HCT116 (cell line): ENCODE data around the gene ARHGEF12. TPM values are rescaled to one million over a fixed set of nuclear protein-coding genes. Genes with fewer than 3 reads are reported as not detected.

Experiments used
- ATAC-seq: fragments of 200-7000 bp; cut with Tn5 transposase; 2 replicates; pipeline ENCODE4 v1.9.1; 2020; ENCODE audit warnings: mild to moderate bottlenecking, moderate library complexity
- BruUV-seq: library from RNA; stranded (reverse); fragments of 400-500 nt; replicated peaks from 2 replicates; lab custom pipeline; 2021; lab: Mats Ljungman, UMichigan
- CTCF ChIA-PET: fragments of 300-600 bp; sonication (Branson Sonifier 250); formaldehyde crosslinking; loops from one replicate; lab custom pipeline; 2021; ENCODE audit warnings: antibody characterized with exemption; lab: Charles Lee
- POLR2A ChIA-PET: fragments of 300-600, 350-600 bp; sonication (Branson Sonifier 250); formaldehyde crosslinking; loops from one replicate; lab custom pipeline; 2021; ENCODE audit warnings: antibody characterized with exemption; lab: Charles Lee
- RAD21 ChIA-PET, 2 experiments: fragments of 300-600 bp; sonication (Branson Sonifier 250); formaldehyde crosslinking; loops; one replicate each; lab custom pipeline; 2023; ENCODE audit warnings: low total read pairs in 2 of 2; ENCODE audit not compliant: uncharacterized antibody in 2 of 2, unreplicated experiment in 2 of 2, low non-redundant PET in 1 of 2; lab: Charles Lee
- DNase-seq: peaks from one replicate; pipeline ENCODE4 v3.0.0-alpha.2; 2010; ENCODE audit warnings: low read depth, low spot score
- H2AFZ ChIP-seq: fragments of 200-600 bp; shearing (Covaris generic), sonication (generic); 2 replicates; pipeline ENCODE4 v1.6.1; 2017; ENCODE audit warnings: low read depth, mixed run types, mixed read lengths, antibody characterized with exemption, low read length; ENCODE audit not compliant: poor library complexity, severe bottlenecking
- H3K27ac ChIP-seq: 2 replicates; pipeline ENCODE4 v1.5.1; 2012; ENCODE audit warnings: low read depth, low read length
- H3K27me3 ChIP-seq: fragments of 200-600 bp; sonication (generic); 2 replicates; pipeline ENCODE4 v1.6.1; 2016; ENCODE audit warnings: mixed run types, low read length, mixed read lengths; ENCODE audit not compliant: insufficient read depth
- H3K36me3 ChIP-seq, 2 experiments: fragments of 200-500 bp in 1 of 2; fragments of 200-600 bp in 1 of 2; sonication (Bioruptor generic) in 1 of 2; sonication (generic) in 1 of 2; 2 replicates each; pipeline versions ENCODE4 v1.5.1 to v1.6.1; 2014 to 2016; ENCODE audit warnings: low read length in 2 of 2, inconsistent platforms in 1 of 2, mixed read lengths in 1 of 2, mixed run types in 1 of 2; ENCODE audit not compliant: insufficient read depth in 2 of 2, control insufficient read depth in 1 of 2
- H3K4me1 ChIP-seq, 2 experiments: fragments of 200-600 bp in 1 of 2; sonication (generic) in 1 of 2; 2 replicates each; pipeline versions ENCODE4 v1.5.1 to v1.6.1; 2012 to 2017; ENCODE audit warnings: low read length in 2 of 2, inconsistent platforms in 1 of 2, mild to moderate bottlenecking in 1 of 2, mixed read lengths in 1 of 2, mixed run types in 1 of 2, moderate library complexity in 1 of 2; ENCODE audit not compliant: insufficient read depth in 2 of 2, control insufficient read depth in 1 of 2
- H3K4me2 ChIP-seq: fragments of 200-600 bp; sonication (generic); 2 replicates; pipeline ENCODE4 v1.6.1; 2017; ENCODE audit warnings: mixed run types, low read length, mixed read lengths
- H3K4me3 ChIP-seq, 2 experiments: fragments of 200-600 bp in 1 of 2; sonication (generic) in 1 of 2; replicated peaks in 1 of 2; 2 replicates each; pipeline ENCODE4 v1.5.1; 2011 to 2016; ENCODE audit warnings: low read length in 2 of 2, control low read depth in 1 of 2, low read depth in 1 of 2, mild to moderate bottlenecking in 1 of 2, mixed read lengths in 1 of 2, mixed run types in 1 of 2
- H3K79me2 ChIP-seq: fragments of 200-600 bp; sonication (generic); 2 replicates; pipeline ENCODE4 v1.6.1; 2017; ENCODE audit warnings: mild to moderate bottlenecking, mixed run types, low read length, moderate library complexity, mixed read lengths; ENCODE audit not compliant: insufficient read depth
- H3K9ac ChIP-seq: fragments of 200-600 bp; sonication (generic); 2 replicates; pipeline ENCODE4 v1.6.1; 2016; ENCODE audit warnings: low read length, mixed read lengths
- H3K9me2 ChIP-seq: fragments of 200-600 bp; sonication (generic), shearing (Covaris generic); 2 replicates; pipeline ENCODE4 v1.6.1; 2017; ENCODE audit warnings: mixed run types, mild to moderate bottlenecking, moderate library complexity; ENCODE audit not compliant: insufficient read depth
- H3K9me3 ChIP-seq, 2 experiments: fragments of 200-500 bp in 1 of 2; fragments of 200-600 bp in 1 of 2; sonication (Bioruptor generic) in 1 of 2; sonication (generic) in 1 of 2; 2 replicates each; pipeline ENCODE4 v1.6.1; 2014 to 2017; ENCODE audit warnings: low read length in 2 of 2, mixed read lengths in 2 of 2, inconsistent platforms in 1 of 2, low read depth in 1 of 2, mild to moderate bottlenecking in 1 of 2, mixed run types in 1 of 2, moderate library complexity in 1 of 2; ENCODE audit not compliant: control insufficient read depth in 1 of 2, insufficient read depth in 1 of 2
- H4K20me1 ChIP-seq: fragments of 200-600 bp; sonication (generic), shearing (Covaris generic); 2 replicates; pipeline ENCODE4 v1.6.1; 2017; ENCODE audit warnings: mixed run types, mild to moderate bottlenecking, moderate library complexity; ENCODE audit not compliant: insufficient read depth
- CBX3 ChIP-seq: IDR thresholded peaks from 2 replicates; pipeline ENCODE4 v1.6.1; 2012; ENCODE audit warnings: low read depth
- CEBPB ChIP-seq: IDR thresholded peaks from 2 replicates; pipeline ENCODE4 v1.6.1; 2012; ENCODE audit warnings: low read depth
- EZH2phosphoT487 ChIP-seq: fragments of 200-600 bp; IDR thresholded peaks from 2 replicates; pipeline ENCODE4 v1.6.1; 2018; ENCODE audit warnings: antibody characterized with exemption, borderline replicate concordance
- FOSL1 ChIP-seq: IDR thresholded peaks from 2 replicates; pipeline ENCODE4 v1.6.1; 2012; ENCODE audit warnings: low read depth
- JUND ChIP-seq: IDR thresholded peaks from 2 replicates; pipeline ENCODE4 v1.6.1; 2012
- POLR2A ChIP-seq: IDR thresholded peaks from 2 replicates; pipeline ENCODE4 v1.7.0; 2011; ENCODE audit warnings: borderline replicate concordance; ENCODE audit not compliant: insufficient read depth, insufficient read length; ENCODE audit errors: extremely low read depth
- RAD21 ChIP-seq: IDR thresholded peaks from 2 replicates; pipeline ENCODE4 v1.6.1; 2012; ENCODE audit warnings: low read depth, mild to moderate bottlenecking
- SP1 ChIP-seq: IDR thresholded peaks from 2 replicates; pipeline ENCODE4 v1.6.1; 2012; ENCODE audit warnings: low read depth
- TCF7L2 ChIP-seq: IDR thresholded peaks from 2 replicates; pipeline ENCODE4 v1.7.0; 2011; ENCODE audit warnings: borderline replicate concordance, inconsistent platforms; ENCODE audit not compliant: insufficient read depth, insufficient read length; ENCODE audit errors: extremely low read depth
- intact Hi-C: fragments of 100-400 bp; cut with micrococcal nuclease; formaldehyde crosslinking; loops from 2 replicates; pipeline ENCODE4 v1.10.0; 2022
- total RNA-seq: library from RNA; stranded (reverse); gene quantifications from one replicate; pipeline ENCODE4 v1.2.1, GENCODE V29; 2021; ENCODE audit not compliant: unreplicated experiment
- TF ChIP-seq, protein P1 (sequence below), 3 experiments: fragments of 200-600 bp in 1 of 3; sonication (generic) in 1 of 3; IDR thresholded peaks in 2 of 3; conservative IDR thresholded peaks in 1 of 3; 2 replicates each; pipeline ENCODE4 v1.5.1; 2012 to 2017; ENCODE audit warnings: low read depth in 2 of 3, low read length in 2 of 3, antibody characterized with exemption in 1 of 3, borderline replicate concordance in 1 of 3, control low read depth in 1 of 3, mild to moderate bottlenecking in 1 of 3, mixed read lengths in 1 of 3, mixed run types in 1 of 3, moderate library complexity in 1 of 3; ENCODE audit not compliant: insufficient read depth in 1 of 3
- TF ChIP-seq, protein P2 (sequence below): IDR thresholded peaks from 2 replicates; pipeline ENCODE4 v1.6.1; 2012
- TF ChIP-seq, protein P3 (sequence below): IDR thresholded peaks from 2 replicates; pipeline ENCODE4 v1.6.1; 2012

Gene ARHGEF12
- total RNA-seq, 1 experiment from 2014 or later = 81.4 TPM

DNA sequence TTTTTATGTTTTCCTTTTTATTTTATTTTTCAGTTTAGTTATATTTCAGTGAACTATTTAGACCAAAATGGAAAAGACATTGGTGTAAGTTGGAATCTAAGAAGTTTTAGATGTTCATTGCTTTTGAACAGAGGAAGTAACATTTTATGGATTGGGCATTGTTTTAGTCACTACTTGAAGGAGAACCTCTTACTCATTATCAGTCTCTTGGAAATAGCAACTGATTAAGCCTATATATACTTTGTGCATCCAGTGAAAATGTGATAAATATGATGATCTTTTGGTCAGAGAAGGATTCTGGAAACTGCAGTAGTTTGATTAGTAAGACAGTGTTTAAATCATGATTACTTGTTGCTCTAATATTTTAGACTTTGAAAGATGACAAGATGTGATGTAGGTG is 14.4 kb downstream of the ARHGEF12 start:
- Histone ChIP-seq H3K9ac (peak overlapping the region; percentile 28; the same call in 1 of the 2 replicates), H3K79me2 (peaks cover 90% of the 10 kb centered on the region), H3K27me3 (no peaks in the 10 kb centered on the region), H4K20me1 (0 out of 2 replicates have a peak, but pooled peaks cover 4% of the 10 kb centered on the region)
- peak; percentile 45; the same call in 1 of the 2 replicates for TF ChIP-seq FOSL1
- TF ChIP-seq, protein P1, sequence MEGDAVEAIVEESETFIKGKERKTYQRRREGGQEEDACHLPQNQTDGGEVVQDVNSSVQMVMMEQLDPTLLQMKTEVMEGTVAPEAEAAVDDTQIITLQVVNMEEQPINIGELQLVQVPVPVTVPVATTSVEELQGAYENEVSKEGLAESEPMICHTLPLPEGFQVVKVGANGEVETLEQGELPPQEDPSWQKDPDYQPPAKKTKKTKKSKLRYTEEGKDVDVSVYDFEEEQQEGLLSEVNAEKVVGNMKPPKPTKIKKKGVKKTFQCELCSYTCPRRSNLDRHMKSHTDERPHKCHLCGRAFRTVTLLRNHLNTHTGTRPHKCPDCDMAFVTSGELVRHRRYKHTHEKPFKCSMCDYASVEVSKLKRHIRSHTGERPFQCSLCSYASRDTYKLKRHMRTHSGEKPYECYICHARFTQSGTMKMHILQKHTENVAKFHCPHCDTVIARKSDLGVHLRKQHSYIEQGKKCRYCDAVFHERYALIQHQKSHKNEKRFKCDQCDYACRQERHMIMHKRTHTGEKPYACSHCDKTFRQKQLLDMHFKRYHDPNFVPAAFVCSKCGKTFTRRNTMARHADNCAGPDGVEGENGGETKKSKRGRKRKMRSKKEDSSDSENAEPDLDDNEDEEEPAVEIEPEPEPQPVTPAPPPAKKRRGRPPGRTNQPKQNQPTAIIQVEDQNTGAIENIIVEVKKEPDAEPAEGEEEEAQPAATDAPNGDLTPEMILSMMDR (IDR thresholded peaks at IDR 0.05 in 2 of 3, conservative IDR thresholded peaks at IDR 0.05 in 1 of 3; ENCODE audit: borderline replicate concordance in 1 of 3, insufficient read depth in 1 of 3, low read depth in 2 of 3, low read length in 2 of 3) = no peak
- TF ChIP-seq JUND = 0 out of 2 replicates have a peak, but pooled peaks have one; percentile 29
- peak; percentile 33; the same call in 1 of the 2 replicates for TF ChIP-seq SP1
- TF ChIP-seq, all 23 proteins: peak for 3
- Histone ChIP-seq H3K4me3 (peak overlapping the region in 1 of 2 experiments; percentile 22; a peak in 2 of 4 replicates), H3K9me3 (no peaks in the 10 kb centered on the region), H3K9me2 (no peaks in the 10 kb centered on the region), H3K4me1 (peaks cover 56 to 65% of the 10 kb centered on the region in 2 experiments), H3K4me2 (peak overlapping the region; percentile 70), H3K27ac (peak overlapping the region; percentile 74), H3K36me3 (no peaks in the 10 kb centered on the region; a peak in 1 of 4 replicates), H2AFZ (no peak overlapping the region)
- intact Hi-C loops = no loop called here
- BruUV-seq = no TSS peak
- ATAC-seq (peak; percentile 70), DNase-seq (no peak)
- ChIA-PET CTCF (interaction anchor here (2.1 kb wide), 1 partner anchor 16 kb away, joined by 6 read pairs; no protein-coding TSS in a partner anchor), RAD21 (interaction anchor here in 1 of 2 experiments (0.7 kb wide), 1 partner anchor 11 kb away, joined by 8 read pairs; no protein-coding TSS in a partner anchor), POLR2A (interaction anchor here (1.0 kb wide), 1 partner anchor 15 kb away, joined by 4 read pairs; the partner anchor contains the start of gene ARHGEF12)

DNA sequence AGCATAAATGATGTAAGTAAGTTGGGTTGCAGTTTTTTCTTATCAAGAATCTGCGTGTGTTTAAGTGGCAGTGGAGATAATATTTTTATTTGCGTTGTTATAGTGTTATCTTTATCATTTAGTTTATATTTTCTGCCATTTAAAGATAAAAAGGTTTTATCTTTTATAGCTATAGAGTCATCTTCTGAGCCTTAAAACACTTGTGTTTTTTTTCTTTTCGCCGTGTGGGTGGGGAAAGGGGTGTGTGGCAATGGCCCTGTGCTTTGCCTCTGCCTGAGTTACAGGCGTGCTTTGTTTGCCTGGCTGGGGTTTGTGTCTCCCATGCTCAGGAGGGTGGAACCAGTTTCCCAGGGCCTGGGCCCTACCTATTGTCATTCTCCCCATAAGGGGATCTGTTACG is 16.2 kb downstream of the ARHGEF12 start:
- ATAC-seq = no peak
- H3K9me3 ChIP-seq = no peaks in the 10 kb centered on the region
- intact Hi-C loops = no loop called here

More for the DNA sequence above, 16.2 kb downstream of the ARHGEF12 start:
- Histone ChIP-seq H3K79me2 (peaks cover 90% of the 10 kb centered on the region), H3K4me1 (peaks cover 41 to 57% of the 10 kb centered on the region in 2 experiments), H2AFZ (no peak overlapping the region), H3K4me3 (no peak overlapping the region), H3K36me3 (no peaks in the 10 kb centered on the region; a peak in 1 of 4 replicates), H3K4me2 (no peak overlapping the region; the same call in 1 of the 2 replicates), H4K20me1 (0 out of 2 replicates have a peak, but pooled peaks cover 4% of the 10 kb centered on the region), H3K9me2 (no peaks in the 10 kb centered on the region), H3K27ac (no peak overlapping the region), H3K9ac (no peak overlapping the region), H3K27me3 (no peaks in the 10 kb centered on the region)
- DNase-seq = no peak
- ChIA-PET RAD21 (no interaction called here), CTCF (no interaction called here), POLR2A (no interaction called here)
- no TSS peak for BruUV-seq
- TF ChIP-seq FOSL1 = no peak
- TF ChIP-seq, protein P2, sequence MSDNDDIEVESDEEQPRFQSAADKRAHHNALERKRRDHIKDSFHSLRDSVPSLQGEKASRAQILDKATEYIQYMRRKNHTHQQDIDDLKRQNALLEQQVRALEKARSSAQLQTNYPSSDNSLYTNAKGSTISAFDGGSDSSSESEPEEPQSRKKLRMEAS = no peak
- no peak for TF ChIP-seq EZH2phosphoT487
- no peak for TF ChIP-seq TCF7L2
- no peak for TF ChIP-seq POLR2A
- no peak for TF ChIP-seq RAD21
- TF ChIP-seq, protein P1 (IDR thresholded peaks at IDR 0.05 in 2 of 3, conservative IDR thresholded peaks at IDR 0.05 in 1 of 3; ENCODE audit: borderline replicate concordance in 1 of 3, insufficient read depth in 1 of 3, low read depth in 2 of 3, low read length in 2 of 3) = no peak
- TF ChIP-seq CBX3 = no peak
- TF ChIP-seq, protein P3, sequence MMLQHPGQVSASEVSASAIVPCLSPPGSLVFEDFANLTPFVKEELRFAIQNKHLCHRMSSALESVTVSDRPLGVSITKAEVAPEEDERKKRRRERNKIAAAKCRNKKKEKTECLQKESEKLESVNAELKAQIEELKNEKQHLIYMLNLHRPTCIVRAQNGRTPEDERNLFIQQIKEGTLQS = no peak
- TF ChIP-seq CEBPB = no peak
